Skeletal muscle satellite cell (primary cell): Measurements from ENCODE around the gene IFI16.
"Not testable (repeated sequence)": the region's sequence is repeated elsewhere in the genome, so short reads cannot be mapped to it uniquely, and the experiment has no call there.

Source experiments
- H3K27me3 ChIP-seq: 2 replicates; pipeline ENCODE4 v1.7.0; 2013; ENCODE audit warnings: low read length; ENCODE audit not compliant: control insufficient read depth, insufficient read depth
- H3K36me3 ChIP-seq: 2 replicates; pipeline ENCODE4 v1.7.0; 2013; ENCODE audit warnings: mild to moderate bottlenecking, control low read depth, low read length; ENCODE audit not compliant: insufficient read depth
- H3K4me1 ChIP-seq: 2 replicates; pipeline ENCODE4 v1.7.0; 2013; ENCODE audit warnings: low read length; ENCODE audit not compliant: control insufficient read depth, insufficient read depth
- H3K4me2 ChIP-seq: 2 replicates; pipeline ENCODE4 v1.7.0; 2013; ENCODE audit warnings: mild to moderate bottlenecking, low read length
- H3K4me3 ChIP-seq: 2 replicates; pipeline ENCODE4 v1.7.0; 2013; ENCODE audit warnings: low read length
- H3K9ac ChIP-seq: 2 replicates; pipeline ENCODE4 v1.7.0; 2013; ENCODE audit warnings: mild to moderate bottlenecking, low read depth, low read length, moderate library complexity
- H3K9me3 ChIP-seq: replicated peaks from 2 replicates; pipeline ENCODE4 v1.7.0; 2013; ENCODE audit warnings: mild to moderate bottlenecking, control low read depth, low read length

The IFI16 gene

DNA sequence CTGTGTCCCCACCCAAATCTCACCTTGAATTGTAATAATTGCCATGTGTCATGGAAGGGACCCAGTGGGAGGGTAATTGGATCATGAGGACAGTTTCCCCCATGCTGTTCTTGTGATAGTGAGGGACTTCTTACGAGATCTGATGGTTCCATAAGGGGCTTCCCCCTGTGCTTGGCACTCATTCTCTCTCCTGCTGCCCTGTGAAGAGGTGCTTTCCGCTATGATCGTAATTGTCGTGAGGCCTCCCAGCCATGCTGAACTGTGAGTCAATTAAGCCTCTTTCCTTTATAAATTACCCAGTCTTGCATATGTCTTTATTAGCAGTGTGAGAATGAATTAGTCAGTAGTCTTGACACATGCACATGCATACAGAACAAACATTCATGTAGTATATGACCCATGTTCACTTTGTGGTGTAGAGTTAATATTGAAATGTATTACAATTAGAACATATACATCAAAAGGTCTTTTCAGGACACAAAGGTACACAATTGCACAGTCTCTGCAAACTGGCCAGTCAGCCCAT, 16.9 kb upstream of the IFI16 start:
- H3K27me3 ChIP-seq, result peaks cover 3% of the 10 kb centered on the region
- no peaks in the 10 kb centered on the region for H3K9me3 ChIP-seq
- no peak overlapping the region for H3K4me2 ChIP-seq
- no peak overlapping the region for H3K4me3 ChIP-seq
- H3K9ac ChIP-seq, result no peak overlapping the region
- no peaks in the 10 kb centered on the region for H3K4me1 ChIP-seq
- no peaks in the 10 kb centered on the region for H3K36me3 ChIP-seq

DNA sequence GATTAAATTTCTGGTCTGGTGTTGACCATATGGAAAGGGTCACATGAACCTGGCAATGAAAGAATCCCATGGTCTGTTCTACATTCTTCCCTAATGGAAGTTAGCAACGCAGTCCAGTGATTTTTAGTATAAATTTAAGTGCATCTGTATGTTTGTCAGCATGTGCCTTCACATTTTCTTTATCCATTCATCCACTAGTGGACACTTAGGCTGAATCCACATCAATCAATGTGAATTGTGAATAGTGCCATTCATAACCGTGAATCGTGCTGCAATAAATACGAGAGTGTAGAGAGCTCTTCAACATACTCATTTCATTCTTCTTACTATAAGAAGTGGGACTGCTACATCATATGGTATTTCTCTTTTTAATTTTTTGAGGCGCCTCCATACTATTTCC, 12.7 kb upstream of the IFI16 start:
- peaks cover 20% of the 10 kb centered on the region for H3K4me1 ChIP-seq
- H3K4me3 ChIP-seq, result no peak overlapping the region
- no peaks in the 10 kb centered on the region for H3K9me3 ChIP-seq
- H3K27me3 ChIP-seq, result no peaks in the 10 kb centered on the region
- no peak overlapping the region for H3K4me2 ChIP-seq
- H3K9ac ChIP-seq, result no peak overlapping the region
- no peaks in the 10 kb centered on the region for H3K36me3 ChIP-seq

DNA sequence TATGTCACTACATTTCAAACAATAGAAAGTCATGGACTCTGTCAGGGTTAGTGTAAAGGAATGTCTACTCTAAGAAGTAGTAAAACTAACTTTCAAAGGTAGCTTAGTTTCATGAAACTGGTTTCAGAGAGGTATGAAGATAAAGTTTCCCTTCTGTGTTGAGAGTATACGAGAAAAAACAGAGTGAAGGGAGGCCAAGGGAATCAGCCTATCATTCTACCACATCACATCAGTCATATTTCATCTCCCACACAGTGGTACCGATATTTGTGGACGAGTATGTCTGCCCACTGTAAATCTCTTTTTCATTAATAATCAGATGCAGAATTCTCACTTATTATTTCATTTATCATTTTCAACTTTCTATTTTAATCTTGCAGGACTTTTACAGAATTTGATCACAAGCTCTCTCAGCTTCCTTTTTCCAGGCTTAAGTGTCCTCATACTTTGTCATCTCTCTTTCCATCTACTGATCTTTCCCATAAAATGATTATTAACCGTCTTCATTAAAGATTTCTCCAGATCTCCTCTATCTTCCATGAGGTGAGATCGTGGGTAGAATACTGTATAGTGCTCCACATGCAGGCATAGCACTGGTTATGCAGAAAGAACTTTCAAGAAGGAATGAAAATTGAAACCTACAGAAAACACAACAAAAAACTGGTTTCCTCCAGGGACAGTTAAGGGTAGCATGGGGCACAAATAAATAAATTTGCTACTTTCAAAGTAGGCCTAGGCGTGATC, 11.5 kb upstream of the IFI16 start:
- Histone ChIP-seq H3K27me3 (no peaks in the 10 kb centered on the region), H3K9me3 (no peaks in the 10 kb centered on the region), H3K36me3 (no peaks in the 10 kb centered on the region), H3K4me1 (peaks cover 20% of the 10 kb centered on the region), H3K9ac (no peak overlapping the region), H3K4me2 (peak overlapping the region; percentile 89), H3K4me3 (peak overlapping the region; percentile 70)

GRCh38 chr1:158998781-158999161, 10.9 kb upstream of the IFI16 start:
- peak overlapping the region; percentile 70 for H3K4me3 ChIP-seq
- peak overlapping the region; percentile 68 for H3K9ac ChIP-seq
- peak overlapping the region; percentile 89 for H3K4me2 ChIP-seq
- no peaks in the 10 kb centered on the region for H3K27me3 ChIP-seq
- H3K4me1 ChIP-seq, result peaks cover 20% of the 10 kb centered on the region
- no peaks in the 10 kb centered on the region for H3K9me3 ChIP-seq
- no peaks in the 10 kb centered on the region for H3K36me3 ChIP-seq

DNA sequence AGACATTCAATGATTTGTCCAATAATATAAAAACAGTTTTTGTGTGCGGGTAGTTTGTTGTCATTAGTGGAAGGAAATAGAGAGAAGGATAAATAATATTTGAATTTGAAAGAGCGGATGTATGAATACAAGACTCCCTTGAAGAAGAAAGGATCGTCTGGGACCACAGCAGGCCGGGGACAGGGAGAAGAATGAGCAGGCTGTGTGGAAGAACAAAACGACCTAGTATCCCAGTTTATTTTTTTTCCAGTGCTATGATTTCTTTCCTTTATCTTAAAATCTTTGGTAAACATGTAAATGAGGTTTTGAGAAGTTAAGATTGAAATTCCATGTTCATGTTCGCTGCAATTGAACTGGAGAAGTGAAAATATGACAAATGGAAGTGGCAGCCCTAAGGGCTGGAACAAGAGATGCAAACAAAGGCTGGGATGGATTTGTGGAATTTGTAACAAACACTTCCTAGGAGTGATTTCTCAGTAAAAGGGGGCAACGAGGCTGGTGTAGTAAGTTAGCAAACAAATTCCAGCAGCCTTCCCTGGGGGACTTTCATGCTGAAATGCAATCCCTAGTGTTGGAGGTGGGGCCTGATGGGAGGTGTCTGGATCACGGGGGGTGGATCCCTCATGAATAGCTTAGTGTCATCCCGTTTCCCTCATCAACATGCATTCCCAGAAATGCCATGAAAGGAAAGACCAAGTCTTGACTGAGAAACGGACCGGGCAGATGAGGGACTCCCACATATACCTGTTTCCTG, 10.2 kb upstream of the IFI16 start:
- H3K9me3 ChIP-seq, result no peaks in the 10 kb centered on the region
- H3K27me3 ChIP-seq, result no peaks in the 10 kb centered on the region
- H3K9ac ChIP-seq, result peak overlapping the region; percentile 68
- peaks cover 20% of the 10 kb centered on the region for H3K4me1 ChIP-seq
- no peaks in the 10 kb centered on the region for H3K36me3 ChIP-seq
- peak overlapping the region; percentile 70 for H3K4me3 ChIP-seq
- peak overlapping the region; percentile 89 for H3K4me2 ChIP-seq

DNA sequence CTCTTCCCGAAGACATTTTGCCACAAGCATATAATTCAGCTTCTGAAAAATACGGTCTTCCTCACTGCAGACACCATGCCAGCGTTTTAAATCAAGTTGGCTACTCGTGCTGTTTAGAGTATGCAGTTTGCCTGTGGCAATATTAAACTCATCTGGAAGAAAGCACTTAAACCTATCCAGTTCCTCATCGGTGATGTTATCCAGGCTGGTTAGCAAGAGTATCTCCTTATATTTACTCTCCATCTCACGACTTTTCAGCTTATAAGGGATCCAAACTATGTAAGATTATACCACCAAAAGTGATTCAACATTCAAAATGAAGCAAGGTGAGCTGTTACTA, 9.7 kb upstream of the IFI16 start:
- H3K27me3 ChIP-seq, result no peaks in the 10 kb centered on the region
- H3K9me3 ChIP-seq, result no peaks in the 10 kb centered on the region
- H3K4me2 ChIP-seq, result peak overlapping the region; percentile 89
- no peaks in the 10 kb centered on the region for H3K36me3 ChIP-seq
- H3K4me1 ChIP-seq, result peaks cover 21% of the 10 kb centered on the region
- H3K9ac ChIP-seq, result peak overlapping the region; percentile 68
- peak overlapping the region; percentile 70 for H3K4me3 ChIP-seq

GRCh38 chr1:159000625-159001024, 9.1 kb upstream of the IFI16 start:
- Histone ChIP-seq H3K4me3 (peak overlapping the region; percentile 70), H3K9me3 (no peaks in the 10 kb centered on the region), H3K4me2 (peak overlapping the region; percentile 89), H3K27me3 (no peaks in the 10 kb centered on the region), H3K9ac (peak overlapping the region; percentile 68), H3K36me3 (no peaks in the 10 kb centered on the region), H3K4me1 (peaks cover 27% of the 10 kb centered on the region)

GRCh38 chr1:159005161-159005560, 4.5 kb upstream of the IFI16 start:
- Histone ChIP-seq H3K4me3 (no peak overlapping the region), H3K9ac (no peak overlapping the region), H3K27me3 (no peaks in the 10 kb centered on the region), H3K4me2 (no peak overlapping the region), H3K9me3 (no peaks in the 10 kb centered on the region), H3K36me3 (no peaks in the 10 kb centered on the region), H3K4me1 (peaks cover 33% of the 10 kb centered on the region)

- no peaks in the 10 kb centered on the region for H3K9me3 ChIP-seq
- H3K4me2 ChIP-seq, result no peak overlapping the region
- H3K27me3 ChIP-seq, result no peaks in the 10 kb centered on the region
- H3K4me1 ChIP-seq, result peaks cover 28% of the 10 kb centered on the region
- H3K36me3 ChIP-seq, result no peaks in the 10 kb centered on the region
- no peak overlapping the region for H3K9ac ChIP-seq
- no peak overlapping the region for H3K4me3 ChIP-seq
Measured at GRCh38 chr1:159005676-159006075, 4.0 kb upstream of the IFI16 start.

GRCh38 chr1:159006210-159006807, 3.4 kb upstream of the IFI16 start:
- H3K9me3 ChIP-seq, H3K4me2 ChIP-seq, H3K27me3 ChIP-seq, H3K4me3 ChIP-seq, H3K9ac ChIP-seq, H3K36me3 ChIP-seq: not testable (repeated sequence)
- peaks cover 22% of the 10 kb centered on the region for H3K4me1 ChIP-seq

DNA sequence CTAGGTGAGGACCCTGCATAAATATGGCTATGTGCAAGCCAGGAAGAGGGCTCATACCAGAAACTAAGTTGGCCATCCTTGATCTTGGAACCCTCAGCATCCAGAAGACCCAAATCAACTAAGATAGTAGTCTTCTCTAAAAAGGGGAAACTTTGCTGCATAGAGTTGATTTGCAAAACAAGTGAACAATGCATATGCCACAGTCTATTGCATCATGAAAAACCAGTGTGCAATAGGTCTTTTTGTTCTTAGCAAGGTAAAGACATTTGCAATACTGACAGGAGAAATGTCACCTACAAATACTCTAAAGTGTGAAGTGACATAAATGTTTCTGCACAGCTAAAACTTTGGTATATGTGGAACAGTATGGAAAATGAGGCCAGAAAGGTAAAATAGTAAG, 2.0 kb upstream of the IFI16 start:
- Histone ChIP-seq H3K4me2 (no peak overlapping the region), H3K4me1 (peaks cover 29% of the 10 kb centered on the region), H3K36me3 (no peaks in the 10 kb centered on the region), H3K9me3 (no peaks in the 10 kb centered on the region), H3K9ac (no peak overlapping the region), H3K27me3 (no peaks in the 10 kb centered on the region), H3K4me3 (no peak overlapping the region)
